ENCODE measurements around the gene PUS1.
"Not testable (repeated sequence)": the region's sequence is repeated elsewhere in the genome, so short reads cannot be mapped to it uniquely, and the experiment has no call there.

PUS1 gene

DNA sequence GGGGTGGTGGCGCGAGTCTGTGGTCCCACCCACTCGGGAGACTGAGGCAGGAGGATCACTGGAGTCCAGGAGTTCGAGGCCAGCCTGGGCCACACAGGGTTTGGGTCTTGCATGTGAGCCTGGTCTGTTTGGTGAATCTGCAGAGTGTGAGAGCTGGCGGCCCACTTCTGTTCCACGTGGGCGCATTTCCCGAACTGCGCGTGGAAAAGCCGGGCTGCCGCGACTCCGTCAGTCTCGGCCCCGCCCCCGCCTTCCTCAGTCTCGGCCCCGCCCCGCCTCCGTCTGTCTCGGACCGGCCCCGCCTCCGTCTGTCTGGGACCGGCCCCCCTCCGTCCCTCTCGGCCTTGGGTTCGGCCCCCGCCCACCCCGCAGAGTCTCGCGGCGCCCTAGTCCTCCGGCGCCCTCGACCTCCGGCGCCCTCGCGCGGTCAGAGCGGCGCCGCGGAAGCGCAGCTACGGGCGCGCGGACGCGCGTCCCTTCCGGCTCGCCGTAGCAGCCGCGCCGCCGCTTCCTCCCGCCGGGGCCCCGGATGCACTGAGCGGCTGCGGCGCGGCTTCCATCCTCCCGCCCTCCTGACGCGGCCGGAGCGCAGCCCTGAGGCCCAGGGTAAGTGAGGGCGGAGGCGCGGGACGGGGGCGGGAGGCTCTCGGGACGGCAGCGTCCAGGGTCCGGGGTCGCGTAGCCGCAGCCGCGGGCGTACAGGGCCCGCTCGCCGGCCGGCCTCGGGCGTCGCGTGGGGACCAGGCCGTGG lies 20.5 kb downstream of the PUS1 start, which contains the start of gene EP400:
Gene EP400, plus strand, starts transcription at position 512 of the 751 bp plus-strand sequence. CDS start 10,678 bp downstream, outside the sequence.
- Histone ChIP-seq H3K4me3 (peak within 1 kb of the TSS; percentile 87 to 100 (median 98)), H3K27ac (peak within 1 kb of the TSS; percentile 16 to 95 (median 88))

DNA sequence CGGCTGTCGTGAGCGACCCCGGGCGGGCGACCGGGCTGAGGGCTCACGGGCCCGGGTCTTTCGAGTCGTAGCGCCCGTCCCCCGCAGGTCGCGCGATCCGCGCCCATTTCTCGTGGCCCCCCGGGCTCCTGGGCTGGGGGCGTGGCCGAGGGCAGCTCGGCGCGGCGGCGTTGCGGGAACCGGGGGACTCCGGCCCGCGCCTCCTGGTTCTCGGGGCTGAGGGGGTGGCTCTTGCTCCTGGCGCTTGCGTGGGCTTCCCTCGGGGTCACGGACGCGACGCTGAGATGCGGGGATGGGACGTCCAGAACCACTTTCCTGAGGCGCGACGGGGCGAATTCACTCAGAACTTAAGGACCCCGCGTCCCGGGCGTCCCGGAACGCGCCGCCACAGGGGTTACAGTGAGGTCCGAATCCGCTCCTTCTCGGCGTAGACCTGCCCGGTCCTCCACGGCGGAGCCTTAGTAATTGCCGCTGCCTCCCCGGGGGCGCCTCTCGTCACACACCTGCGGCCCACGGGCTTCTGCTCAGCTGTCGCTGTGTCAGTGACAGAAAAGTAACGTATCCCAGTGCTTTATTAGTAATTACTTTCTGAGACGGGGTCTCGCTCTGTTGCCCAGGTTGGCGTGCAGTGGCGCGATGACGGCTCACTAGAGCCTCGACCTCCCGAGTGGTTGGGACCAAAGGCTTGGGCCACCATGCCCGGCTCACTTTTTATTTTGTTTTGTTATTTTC lies 21.3 kb downstream of the PUS1 start:
- Histone ChIP-seq H3K27ac (peak overlapping the region; percentile 16 to 95 (median 88)), H3K4me3 (peak overlapping the region; percentile 87 to 100 (median 98))

DNA sequence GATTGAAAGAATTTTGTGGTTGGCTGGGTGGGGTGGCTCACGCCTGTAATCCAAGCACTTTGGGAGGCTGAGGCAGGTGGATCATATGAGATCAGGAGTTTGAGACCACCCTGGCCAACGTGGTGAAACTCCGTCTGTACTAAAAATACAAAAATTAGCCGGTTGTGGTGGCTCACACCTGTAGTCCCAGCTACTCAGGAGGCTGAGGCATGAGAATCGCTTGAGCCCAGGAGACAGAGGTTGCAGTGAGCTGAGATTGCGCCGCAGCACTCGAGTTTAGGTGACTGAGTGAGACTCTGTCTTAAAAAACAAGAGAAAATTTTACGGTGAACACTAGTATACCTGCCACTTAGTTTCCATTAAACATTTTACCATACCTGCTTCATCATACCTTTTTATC lies 24.7 kb downstream of the PUS1 start:
- not testable (repeated sequence) for H3K27ac ChIP-seq, H3K4me3 ChIP-seq

DNA sequence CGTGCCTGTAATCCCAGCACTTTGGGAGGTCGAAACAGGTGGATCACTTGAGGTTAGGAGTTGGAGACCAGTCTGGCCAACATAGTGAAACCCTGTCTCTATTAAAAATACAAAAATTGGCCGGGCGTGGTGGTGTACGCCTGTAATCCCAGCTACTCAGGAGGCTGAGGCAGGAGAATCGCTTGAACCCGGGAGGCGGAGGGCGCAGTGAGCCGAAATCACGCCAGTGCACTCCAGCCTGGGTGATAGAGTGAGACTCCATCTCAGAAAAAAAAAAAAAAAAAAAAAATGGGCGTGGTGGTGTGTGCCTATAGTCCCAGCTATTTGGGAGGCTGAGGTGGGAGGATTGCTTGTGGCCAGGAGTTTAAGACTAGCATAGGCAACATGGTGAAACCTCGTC lies 25.4 kb downstream of the PUS1 start:
- not testable (repeated sequence) for H3K4me3 ChIP-seq, H3K27ac ChIP-seq

DNA sequence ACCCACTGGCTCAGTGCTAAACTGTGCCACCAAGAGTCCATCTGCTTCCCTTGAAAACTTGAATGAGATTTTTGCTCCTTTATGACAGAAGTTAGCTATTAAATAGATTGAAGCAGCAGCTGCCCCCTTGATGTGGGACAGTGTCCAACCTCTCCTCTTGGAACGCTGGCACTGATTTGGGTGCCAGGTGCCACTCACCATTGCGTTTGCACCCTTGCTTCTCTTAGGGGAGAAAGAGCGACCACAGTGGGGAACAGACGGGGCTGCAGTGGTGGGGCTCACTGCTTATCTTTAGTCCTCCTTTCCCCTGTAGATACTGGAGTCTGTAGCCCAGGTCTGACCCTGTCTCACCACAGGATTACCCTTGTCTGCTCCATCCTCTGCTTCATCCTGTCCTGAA lies 30.0 kb downstream of the PUS1 start:
- Histone ChIP-seq H3K27ac (no peak overlapping the region), H3K4me3 (no peak overlapping the region)

DNA sequence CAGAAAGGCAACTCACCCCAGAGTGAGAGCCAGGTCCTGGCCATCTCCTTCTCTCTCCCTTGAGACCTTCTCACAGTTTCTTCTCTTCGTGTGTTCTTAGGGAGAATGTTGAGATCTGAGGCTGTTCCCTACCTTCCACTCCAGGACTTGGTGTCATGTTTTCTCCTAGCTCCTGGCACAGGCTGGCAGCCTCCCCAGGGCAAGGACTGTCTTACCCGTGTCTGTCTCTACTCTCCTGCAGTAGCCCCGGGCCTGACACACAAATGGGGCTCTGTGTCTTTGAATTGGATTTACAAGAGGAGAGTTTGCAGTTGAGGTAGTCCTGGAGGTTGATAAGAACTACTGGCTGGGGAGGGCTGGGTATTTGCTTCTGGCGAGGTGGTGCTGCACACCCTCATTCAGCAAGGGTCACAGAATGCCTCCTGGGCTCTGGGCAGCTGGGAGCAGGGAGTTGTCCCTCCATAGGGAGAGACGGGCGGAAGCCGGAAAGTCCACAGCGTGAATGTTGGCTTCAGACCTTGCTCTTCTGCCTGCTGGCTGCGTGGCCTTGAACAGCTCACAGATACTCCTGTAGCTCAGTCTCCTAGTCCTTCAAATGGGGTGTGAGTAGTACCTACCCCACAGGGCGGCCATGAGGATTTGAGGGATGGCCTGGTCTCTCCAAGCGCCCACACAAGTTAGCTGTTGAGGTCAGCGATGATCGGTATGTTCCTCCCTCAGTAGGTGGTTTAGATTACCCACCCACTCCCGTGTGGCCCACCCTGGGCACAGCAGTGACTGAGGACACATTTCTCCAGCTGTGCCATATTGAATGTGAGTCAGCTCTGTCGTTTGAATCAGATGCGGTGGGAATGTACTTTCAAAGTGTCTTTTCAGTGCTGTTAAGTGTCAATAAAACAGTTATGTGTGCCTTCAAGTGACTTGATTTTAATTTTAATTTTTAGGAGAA lies 30.8 kb downstream of the PUS1 start:
- Histone ChIP-seq H3K4me3 (no peak overlapping the region), H3K27ac (peak overlapping the region in 1 of 21 experiments; percentile 4)

DNA sequence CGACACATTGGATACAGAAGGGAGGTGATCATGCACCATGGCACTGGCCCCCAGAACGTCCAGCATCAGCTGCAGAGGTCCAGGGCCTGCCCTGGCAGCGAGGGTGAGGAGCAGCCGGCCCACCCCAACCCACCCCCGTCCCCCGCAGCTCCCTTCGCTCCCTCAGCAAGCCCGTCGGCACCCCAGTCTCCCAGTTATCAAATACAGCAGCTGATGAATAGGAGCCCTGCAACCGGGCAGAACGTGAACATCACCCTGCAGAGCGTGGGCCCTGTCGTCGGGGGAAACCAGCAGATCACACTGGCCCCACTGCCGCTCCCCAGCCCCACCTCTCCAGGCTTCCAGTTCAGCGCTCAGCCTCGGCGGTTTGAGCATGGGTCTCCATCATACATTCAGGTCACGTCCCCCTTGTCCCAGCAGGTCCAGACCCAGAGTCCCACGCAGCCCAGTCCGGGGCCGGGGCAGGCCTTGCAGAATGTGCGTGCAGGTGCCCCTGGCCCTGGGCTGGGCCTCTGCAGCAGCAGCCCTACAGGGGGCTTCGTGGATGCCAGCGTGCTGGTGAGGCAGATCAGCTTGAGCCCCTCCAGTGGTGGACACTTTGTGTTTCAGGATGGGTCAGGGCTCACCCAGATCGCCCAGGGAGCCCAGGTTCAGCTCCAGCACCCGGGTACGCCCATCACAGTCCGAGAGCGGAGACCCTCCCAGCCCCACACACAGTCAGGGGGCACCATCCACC lies 31.7 kb downstream of the PUS1 start:
- H3K27ac ChIP-seq, H3K4me3 ChIP-seq: not testable (repeated sequence)

DNA sequence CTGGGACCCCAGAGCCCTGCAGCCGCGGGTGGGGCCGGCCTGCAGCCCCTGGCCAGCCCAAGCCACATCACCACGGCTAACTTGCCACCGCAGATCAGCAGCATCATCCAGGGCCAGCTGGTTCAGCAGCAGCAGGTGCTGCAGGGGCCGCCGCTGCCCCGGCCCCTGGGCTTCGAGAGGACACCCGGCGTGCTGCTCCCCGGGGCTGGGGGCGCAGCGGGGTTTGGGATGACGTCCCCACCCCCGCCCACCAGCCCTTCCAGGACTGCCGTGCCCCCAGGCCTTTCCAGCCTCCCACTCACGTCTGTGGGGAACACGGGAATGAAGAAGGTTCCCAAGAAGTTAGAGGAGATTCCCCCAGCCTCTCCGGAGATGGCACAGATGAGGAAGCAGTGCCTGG lies 32.3 kb downstream of the PUS1 start:
- not testable (repeated sequence) for H3K4me3 ChIP-seq, H3K27ac ChIP-seq

DNA sequence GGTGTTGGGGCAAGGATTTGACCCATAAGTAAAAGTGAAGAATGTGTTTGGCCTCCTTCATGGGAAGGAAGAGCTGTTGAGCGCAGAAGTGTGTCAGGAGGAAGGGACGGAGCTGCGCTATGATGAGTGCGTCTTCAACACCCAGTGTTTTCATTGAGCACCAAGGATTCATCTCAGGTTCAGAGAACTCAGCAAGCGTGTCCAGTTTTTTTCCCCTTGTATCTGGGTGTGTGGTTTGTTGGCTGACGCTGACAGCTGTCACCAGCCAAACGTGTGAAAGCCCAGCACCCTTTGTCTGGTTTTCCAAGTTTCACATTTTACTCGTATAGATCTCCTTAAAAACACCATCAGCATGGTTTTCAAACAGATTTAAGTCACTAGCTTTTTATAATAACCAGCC lies 33.0 kb downstream of the PUS1 start:
- no peak overlapping the region for H3K27ac ChIP-seq

DNA sequence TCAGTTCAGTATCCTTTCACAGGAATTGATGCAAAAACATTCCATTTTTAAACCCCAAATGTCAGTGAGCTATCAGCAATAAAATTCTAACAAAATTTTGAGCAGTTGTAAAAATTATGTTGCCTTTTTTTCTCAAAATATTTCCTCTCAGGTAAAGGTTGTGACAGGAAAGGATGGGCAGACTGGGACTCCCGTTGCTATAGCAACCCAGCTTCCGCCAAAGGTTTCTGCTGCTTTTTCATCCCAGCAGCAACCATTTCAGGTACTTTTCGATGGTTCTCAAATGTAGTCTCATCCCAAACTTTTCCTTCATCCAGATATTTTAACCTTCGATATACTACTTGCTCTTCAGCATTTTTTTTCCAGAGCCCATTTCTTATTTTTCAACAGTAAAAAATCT lies 34.3 kb downstream of the PUS1 start:
- no peak overlapping the region for H3K4me3 ChIP-seq
- H3K27ac ChIP-seq, result no peak overlapping the region

More for the DNA sequence above, 33.0 kb downstream of the PUS1 start:
- no peak overlapping the region for H3K4me3 ChIP-seq

DNA sequence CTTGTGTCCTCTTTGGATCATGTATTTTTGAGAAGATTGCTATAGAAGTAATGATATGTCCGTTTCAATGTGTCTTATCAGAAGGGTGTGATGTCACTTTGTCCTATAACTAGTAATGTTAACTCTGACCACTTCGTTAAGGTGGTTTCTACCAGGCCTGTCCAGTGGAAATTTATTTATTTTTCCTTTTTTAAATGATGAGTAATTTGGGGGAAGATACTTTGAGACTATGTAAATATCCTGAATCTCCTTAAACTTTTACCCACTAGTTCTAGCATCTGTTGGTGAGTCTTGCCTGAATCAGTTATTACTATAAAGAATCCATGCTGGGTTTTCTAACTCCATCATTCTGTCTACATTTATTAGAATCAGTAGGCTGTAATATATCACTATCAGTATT lies 36.0 kb downstream of the PUS1 start:
- no peak overlapping the region for H3K27ac ChIP-seq
- no peak overlapping the region for H3K4me3 ChIP-seq

DNA sequence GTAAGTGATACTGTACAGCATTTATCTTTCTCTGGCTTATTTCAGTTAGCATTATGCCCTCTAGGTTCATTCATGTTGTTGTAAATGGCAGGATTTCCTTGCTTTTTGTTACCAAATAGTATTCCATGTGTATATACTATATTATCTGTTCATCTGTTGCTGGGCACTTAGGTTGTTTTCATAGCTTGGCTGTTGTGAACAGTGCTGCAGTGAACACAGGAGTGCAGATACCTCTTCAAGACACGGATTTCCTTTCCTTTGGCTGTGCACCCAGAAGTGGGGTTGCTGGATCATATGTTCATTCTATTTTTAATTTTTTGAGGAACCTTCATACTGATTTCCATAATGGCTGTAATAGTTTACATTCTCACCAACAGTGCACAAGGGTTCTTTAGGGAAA lies 42.1 kb downstream of the PUS1 start:
- no peak overlapping the region for H3K27ac ChIP-seq
- H3K4me3 ChIP-seq, result no peak overlapping the region

DNA sequence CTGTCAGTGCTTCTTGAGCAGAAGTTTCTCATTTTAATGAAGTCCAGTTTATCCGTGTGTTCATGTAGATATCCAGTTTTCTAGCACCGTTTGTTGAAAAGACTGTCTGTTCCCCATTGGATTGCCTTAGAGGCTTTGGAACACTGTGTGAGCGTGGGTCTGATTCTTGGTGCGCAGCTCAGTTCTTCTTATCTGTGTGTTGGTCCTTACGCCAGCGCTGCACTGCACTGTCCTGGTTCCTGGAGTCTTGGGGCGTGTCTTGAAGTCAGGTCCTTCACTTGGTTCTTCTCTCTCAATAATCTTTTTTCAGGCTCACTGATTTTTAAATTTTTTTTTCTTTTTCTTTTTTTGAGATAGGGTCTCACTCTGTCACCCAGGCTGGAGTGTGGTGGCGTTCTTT lies 46.2 kb downstream of the PUS1 start:
- no peak overlapping the region for H3K27ac ChIP-seq
- H3K4me3 ChIP-seq, result no peak overlapping the region

DNA sequence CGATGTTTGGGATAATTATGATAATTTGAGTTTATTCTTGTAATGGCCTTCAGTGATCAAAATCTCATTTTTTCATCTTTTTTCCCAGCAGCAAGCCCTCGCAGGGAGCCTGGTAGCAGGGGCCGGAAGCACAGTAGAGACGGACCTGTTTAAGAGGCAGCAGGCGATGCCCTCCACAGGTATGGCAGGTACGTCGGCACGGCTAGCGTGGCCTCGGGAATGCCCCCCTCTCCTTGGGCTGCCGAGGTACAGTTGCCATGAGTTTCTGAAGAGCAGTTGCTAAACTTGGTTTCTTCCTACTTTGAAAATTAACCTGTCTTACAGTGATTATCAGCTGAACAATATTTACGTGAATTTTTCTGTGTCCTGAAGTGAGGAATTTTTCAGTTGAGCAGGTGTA lies 50.5 kb downstream of the PUS1 start:
- H3K4me3 ChIP-seq, result no peak overlapping the region
- no peak overlapping the region for H3K27ac ChIP-seq

DNA sequence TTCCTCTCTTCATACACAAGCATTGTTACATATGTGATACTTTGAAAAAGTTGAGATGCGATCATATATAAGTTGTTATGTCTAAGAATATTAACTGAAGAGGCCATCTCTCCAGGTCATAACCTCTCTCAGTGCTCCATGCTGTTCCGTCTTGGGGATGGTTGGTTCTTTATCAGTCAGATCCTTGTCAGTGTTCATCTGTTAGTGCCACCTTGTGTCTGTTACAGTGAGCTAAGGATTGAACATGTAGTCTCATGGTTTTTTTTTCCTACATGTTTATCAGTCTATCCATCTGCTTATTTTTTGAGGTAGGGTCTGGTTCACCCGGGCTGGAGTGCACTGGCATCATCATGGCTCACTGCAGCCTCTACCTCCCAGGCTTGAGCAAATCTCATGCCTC lies 51.2 kb downstream of the PUS1 start:
- H3K27ac ChIP-seq, result no peak overlapping the region

DNA sequence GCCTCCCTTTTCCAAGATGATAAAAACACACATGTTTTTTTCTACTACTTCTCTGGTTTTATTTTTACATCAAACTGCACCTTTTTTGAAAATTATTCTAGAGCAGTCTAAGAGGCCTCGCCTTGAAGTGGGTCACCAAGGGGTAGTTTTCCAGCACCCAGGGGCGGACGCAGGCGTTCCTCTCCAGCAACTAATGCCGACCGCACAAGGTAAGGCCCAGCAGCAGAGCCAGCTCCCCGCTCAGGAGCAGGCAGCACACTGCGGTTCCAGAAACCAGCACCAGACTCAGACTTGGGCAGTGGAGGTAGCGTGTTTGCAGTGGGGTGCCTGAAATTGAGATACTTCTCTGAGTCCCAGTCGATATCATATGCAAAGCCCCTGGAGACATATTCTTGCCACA lies 52.3 kb downstream of the PUS1 start:
- Histone ChIP-seq H3K4me3 (no peak overlapping the region), H3K27ac (no peak overlapping the region)

More for the DNA sequence above, 51.2 kb downstream of the PUS1 start:
- no peak overlapping the region for H3K4me3 ChIP-seq

DNA sequence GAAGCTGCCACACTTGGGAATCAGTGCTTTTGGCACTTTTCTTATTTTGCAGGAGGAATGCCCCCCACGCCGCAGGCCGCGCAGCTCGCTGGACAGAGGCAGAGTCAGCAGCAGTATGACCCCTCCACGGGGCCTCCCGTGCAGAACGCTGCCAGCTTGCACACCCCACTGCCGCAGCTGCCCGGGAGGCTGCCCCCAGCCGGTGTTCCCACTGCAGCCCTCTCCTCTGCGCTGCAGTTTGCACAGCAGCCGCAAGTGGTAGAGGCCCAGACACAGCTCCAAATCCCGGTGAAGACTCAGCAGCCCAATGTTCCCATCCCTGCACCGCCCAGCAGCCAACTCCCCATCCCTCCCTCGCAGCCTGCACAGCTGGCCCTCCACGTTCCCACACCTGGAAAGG lies 53.0 kb downstream of the PUS1 start:
- no peak overlapping the region for H3K27ac ChIP-seq
- H3K4me3 ChIP-seq, result no peak overlapping the region

DNA sequence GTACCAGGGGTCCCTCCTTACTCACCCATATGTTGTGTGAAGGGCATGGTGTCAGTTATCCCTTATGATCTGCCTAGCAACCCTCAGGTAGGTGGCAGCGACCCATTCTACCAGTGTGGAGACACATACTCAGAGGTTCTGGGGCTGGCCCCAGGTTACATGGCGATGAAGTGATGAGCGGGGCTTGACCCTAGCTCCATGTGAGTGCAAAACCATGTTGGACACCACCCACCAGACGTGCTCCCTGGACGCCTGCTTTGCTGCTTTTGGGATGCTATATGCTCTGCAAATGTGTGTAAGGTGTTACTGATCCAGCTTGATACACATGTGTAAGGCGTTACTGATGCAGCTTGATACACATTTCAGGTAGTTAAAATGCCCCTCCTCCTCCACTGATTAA lies 54.0 kb downstream of the PUS1 start:
- no peak overlapping the region for H3K4me3 ChIP-seq
- no peak overlapping the region for H3K27ac ChIP-seq

DNA sequence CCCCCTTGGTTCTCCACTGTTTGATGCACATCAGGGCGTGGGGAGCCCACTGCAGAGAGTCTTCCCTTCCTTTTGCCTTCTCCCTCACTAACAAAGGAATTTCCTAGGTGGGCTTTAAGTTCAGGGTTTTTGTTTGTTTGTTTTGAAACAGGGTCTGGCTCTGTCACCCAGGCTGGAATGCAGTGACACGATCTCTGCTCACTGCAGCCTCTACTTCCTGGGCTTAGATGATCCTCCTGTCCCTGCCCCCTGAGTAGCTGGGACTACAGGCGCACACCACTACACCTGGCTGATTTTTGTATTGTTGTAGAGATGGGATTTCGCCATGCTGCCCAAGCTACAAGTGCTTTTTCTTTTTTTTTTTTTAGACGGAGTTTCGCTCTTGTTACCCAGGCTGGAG lies 54.5 kb downstream of the PUS1 start:
- no peak overlapping the region for H3K4me3 ChIP-seq
- no peak overlapping the region for H3K27ac ChIP-seq

DNA sequence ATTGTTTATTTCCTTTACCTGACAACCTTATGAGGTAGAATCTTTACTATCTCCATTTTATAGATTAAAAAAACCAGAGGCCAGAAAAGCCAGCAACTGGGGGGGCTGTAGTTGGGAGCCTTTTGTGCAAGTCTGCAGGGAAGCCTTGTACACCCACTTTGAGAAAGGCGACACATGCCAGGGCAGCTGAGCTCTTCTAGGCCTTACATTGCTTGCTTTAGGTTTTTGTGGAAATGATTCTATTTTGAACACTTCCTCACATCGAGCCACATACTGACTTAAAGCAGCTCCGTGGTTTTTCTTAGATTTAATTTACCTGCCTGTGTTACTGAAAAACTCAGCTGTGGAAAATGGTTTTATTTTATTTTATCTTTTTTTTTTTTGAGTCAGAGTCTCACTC lies 55.3 kb downstream of the PUS1 start:
- Histone ChIP-seq H3K27ac (no peak overlapping the region), H3K4me3 (no peak overlapping the region)
